HG03558 (cell line): ENCODE results near the gene RBSN.
A peak's percentile ranks its signal among the peaks of the same experiment; 100 is the strongest.

ENCODE experiments used
- ATAC-seq: cut with Tn5 transposase; IDR thresholded peaks from one replicate; pipeline ENCODE4 v1.9.1; 2021; ENCODE audit warnings: moderate number of reproducible peaks; ENCODE audit not compliant: unreplicated experiment; ENCODE audit errors: extremely low read depth

RBSN gene

DNA sequence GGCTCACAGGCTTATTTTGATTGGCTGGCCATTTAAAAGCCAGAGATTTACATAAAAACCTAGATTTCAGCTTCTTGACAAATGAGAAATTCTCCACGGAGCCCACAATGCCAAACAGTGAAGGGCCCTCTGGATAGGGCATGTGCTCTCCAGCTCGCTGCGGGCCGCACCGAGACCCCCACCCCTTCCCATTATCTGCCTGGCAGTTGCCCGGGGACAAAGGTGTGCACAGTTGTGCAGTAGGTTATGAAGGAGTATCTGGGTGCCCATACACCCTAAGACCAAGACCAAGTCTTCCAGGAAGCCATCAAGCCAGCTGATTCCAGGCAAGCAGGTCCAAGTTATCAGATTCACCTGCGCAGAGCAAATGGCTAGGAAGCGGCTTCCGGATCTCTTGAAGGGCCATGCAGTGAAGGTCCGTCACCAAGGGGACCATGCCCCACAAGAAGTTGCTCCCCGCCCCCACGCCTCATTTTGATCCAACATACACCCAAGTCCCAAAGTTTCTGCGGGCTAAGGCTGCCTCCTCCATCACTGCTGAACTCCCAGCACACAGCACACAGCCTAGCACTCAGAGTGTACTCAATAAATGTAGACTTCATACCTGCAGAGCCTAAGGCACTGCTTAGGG, 35.2 kb downstream of the RBSN start:
- no peak for ATAC-seq

DNA sequence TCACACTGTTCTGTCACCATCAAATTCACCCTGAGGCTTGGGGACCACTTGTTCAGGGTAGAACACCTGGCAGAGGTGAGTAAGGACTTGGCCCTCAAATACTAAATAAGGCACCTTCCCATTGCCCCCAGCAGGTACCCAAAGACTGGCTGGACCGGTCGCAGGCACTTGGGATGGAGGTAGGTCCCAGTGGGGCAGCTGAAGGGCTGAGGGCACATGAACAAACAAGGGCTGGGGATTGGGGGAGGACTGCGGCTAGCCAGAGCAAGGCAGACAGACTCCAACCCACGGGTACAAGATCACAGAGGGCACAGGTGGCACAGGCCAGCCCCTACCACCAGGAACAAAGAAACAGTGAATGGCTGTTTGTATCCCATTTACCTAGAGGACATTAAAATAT, 35.7 kb downstream of the RBSN start:
- no peak for ATAC-seq

DNA sequence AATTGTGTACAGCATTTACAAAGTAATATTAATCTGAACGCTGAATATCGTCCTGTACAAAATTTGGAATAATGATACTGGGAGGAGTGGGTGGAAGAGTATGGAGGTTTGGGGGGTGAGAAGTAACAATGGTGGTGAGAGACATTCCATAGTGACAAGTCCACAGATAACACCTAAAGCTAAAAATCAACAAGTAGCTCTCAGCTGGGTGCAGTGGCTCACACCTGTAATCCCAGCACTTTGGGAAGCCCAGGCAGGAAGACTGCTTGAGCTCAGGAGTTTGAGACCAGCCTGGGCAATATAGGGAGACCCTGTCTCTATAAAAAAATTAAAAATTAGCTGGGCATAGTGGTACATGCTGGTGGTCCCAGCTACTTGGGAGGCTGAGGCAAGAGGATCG, 38.9 kb downstream of the RBSN start:
- ATAC-seq = no peak

DNA sequence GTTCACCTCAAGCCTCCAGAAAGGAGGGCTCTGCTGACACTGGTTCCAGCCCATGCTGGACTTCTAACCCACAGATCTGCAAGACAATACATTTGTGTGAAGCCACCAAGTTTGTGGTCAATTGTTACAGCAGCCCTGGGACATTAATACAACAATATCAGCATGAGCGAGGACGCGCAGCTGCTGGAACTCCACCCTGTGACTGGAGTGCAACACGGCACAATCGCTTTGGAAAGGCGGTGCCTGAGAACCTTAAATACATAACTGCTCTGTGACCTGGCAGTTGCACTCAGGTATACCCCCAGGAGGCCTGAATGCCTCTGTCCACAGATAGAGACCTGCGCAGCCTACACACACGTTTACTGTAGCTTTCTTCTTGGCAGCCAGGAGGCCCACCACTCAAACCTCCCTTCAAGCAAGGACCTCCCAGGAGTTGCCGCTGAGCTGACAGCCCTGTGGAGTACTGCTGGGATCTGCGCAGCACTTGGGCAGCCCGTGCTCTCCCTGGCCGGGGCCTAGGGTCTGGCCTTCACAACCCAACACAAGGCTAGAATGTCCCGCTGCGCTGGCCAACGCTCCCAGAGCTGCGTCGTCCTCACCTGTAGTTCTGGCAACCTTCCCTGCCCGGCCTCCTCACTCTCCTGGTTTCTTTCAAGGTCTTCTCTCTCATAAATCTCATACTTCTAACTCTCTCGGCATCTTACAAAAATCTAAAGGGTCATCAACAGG, 42.1 kb downstream of the RBSN start:
- no peak for ATAC-seq

DNA sequence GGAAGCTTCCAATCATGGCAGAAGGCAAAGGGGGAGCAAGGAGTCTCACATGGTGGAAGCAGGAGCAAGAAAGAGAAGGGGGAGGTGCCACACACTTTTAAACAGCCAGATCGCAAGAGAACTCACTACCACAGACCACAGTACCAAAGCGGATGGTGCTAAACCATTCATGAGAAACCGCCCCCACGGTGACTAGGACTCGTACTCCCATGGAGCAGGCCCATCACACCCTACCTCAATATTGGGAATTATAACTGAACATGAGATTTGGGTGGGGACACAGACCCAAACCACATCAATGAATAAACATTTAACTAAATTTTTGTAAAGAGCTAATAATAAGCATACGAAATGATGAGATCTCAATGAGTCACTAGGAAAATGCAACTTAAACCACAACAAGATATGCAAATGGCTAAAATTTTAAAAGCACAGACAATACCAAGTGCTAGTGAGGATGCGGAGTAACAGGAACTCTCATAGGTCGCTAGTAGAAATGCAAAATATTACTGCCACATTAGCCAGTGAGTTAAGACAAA, 43.9 kb downstream of the RBSN start:
- no peak for ATAC-seq

DNA sequence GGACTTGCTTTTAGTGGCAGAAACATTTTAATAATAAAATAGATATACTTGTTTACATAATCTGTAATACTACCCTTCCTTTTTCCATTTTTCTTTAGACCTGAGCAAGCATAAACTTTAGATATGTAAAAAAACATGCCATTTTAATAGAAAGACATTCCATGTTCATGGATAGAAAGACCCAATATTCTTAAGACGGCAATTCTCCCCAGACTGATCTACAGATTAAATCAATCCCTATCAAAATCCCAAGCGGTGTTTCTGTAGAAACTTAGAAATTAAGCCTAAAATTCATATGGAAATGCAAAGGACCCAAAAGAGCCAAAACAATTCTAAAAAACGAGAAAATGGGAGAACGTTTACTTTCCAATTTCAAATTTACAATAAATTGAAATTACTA, 45.4 kb downstream of the RBSN start:
- no peak for ATAC-seq

DNA sequence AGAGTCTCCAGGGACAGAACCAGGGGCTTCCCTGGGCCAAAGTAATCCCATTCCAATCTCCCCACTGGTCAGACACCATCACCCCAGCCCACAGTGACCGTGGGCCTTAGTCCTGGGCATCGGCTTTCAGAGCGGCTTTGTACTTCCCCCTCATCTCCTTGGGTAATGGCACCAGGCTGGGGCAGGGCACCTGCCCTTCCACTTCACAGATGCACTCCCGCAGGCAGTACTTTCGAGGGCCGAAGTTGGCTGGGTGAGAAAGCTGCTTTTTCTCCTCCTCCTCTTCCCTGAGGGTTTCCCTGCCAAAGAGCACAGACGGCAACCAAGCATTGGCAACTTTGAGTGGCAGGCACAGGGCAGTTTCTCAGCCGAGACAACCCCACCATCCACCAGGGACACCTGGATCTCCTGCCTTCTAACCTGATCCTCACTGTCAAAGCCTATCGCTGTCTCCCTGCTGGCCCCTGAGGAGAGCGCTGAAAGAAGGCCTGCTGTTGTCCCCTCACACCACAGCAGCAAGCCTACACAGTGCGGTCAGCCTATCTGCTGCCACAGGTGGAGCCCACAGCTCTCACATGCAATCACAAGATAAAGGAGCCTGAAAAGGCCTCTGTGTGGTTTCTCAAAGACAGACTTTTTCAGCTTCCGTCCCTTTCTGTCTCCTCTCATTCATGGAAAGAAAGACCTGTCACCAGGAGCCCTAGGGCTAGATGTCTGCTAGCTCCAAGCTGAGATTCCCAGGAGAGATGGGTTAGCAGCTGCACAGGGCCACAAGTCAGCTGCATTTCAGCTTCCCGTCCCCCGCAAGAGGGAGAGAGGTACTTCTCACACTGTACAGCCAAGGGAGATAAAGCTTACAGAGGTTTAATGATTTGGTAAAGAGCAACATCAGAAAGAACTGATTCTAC, 46.4 kb downstream of the RBSN start:
- no peak for ATAC-seq

DNA sequence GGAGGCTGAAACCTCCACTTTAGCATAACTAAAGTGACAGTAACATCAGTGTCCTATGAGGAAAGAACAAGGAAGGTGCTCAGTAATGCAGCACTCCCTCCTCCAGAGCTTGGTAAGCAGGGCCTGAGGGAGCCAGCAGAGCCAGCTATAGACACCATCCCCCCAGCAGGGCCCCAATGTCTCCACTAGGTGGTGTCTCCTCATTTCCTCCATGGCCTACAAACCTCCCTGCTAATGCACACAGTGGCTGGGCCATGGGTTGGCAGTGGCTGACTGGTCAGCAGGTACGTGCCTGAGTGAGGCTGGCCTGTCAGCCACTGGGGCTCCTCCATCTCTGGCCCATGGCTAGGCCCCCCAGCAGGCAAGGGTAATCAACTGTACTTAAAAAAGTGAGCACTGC, 47.4 kb downstream of the RBSN start:
- peak; percentile 32 for ATAC-seq

DNA sequence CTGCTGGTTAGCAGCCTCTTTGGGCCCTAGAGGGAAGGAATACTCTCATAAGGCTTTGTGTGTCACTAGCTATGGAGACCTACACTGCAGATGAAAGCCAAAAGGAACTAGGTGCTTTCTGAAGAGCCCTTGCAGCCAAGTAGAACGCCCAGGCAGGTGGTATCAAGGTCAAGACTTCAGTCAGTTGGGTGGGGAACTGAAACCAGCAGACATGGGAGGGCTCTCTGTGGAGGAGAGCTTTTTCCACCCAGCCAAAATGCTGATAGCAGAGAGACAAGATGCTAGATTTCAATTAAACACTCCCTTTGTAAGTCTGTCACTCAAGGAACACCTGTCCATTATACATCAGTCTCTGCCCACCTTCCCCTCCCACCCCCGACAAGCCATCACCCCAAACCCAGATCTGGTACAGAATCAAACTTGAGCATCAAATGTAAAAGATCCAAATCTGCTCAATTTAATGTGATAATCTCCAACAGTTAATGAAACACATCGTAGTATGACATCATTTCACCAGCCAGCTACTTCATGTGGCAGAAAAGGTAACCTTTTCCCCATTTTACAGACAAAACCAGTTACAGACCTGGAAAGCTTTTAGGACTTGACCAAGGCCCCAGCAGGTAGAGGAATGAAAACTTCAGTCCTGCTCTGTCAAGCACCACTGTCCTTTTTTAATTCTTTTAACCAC, 48.4 kb downstream of the RBSN start:
- peak; percentile 56 for ATAC-seq

DNA sequence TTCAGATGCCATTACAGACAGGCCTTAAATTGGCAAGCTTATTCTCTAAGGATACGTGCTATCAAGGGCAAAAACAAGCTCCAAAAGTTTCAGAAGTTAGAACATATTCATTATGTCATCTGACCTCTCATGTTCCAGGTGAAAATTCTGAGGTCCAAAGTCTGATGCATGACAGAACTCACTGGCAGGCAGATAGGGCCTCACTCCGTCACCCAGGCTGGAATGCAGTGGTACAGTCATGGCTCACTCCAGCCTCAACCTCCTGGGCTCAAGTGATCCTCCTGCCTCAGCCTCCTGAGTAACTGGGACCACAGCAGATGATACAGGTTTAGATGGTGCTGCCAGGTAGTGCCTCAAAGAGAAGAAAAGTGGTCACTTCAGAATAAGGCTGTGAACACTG, 49.4 kb downstream of the RBSN start:
- ATAC-seq = no peak

DNA sequence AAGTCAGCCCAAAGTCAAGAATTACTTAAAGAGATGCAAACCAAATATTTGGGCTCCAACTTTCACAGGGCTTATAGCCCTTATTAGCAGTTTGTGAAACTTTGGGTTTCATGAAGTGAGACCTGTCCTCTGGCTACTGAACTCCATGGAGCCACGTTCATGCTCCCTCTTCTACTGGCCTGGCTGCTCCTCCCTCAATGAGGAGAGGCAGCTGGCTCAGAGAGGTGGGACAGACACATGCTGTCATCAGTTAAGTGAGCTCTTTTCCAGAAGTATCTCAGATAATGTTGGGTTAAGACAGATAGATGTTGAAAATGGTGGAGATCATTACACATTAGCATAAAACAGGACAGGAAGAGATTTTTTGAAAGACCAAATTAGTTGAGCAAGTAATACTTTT, 53.3 kb downstream of the RBSN start:
- no peak for ATAC-seq

DNA sequence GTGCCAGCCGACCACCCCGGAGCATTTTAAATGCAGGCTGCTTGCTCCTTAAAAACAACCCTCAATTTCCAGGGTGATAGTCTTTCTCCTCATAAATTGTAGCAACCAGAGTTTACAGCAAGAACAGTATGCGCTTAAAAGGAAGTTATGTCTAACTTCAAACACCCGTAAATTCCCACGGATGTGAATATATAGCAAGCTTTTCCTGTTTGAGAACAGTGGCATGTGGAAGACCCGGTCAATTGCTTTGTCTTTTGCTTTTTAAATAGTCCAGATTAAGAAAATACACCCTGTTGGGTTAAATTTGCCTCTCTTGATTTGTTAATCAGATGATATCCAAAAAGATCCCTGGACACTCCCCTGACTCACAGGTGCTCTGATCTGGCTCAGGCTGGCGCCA, 54.6 kb downstream of the RBSN start:
- no peak for ATAC-seq

DNA sequence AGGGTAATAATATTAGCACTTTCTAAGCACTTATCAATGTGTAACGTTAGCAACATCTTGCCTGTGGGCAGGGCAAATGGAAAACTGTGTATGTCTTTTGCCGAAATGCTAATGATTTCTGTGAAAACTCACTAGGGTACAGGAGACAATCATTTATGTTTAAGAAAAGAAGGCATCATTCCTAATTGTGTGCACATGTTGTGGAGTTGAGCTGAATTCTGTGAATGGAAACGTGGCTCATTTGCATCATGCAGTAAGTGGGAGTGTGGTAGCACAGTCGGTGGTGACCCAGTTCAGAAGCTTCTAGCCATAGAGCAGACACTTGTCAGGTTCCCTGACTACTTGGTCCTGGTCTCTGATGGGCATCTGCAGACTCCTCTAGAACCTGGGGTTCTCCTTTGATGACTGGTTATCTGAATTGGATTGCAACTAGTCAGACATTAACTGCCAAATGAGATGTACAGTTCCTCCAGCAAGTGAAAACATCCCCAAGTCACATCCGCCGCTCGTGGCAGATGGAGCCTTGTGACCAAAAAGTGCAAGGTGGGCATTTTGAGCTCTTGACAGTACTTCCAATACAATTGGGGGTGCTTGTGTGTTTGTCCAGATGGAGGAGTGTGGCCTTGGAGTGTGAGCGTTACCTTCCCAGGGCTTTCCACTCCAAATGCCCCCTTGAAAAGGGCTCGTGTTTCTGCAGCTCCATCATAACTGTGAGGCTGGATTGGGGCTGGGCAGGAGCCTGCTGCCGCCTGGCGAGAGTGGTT, 55.4 kb downstream of the RBSN start:
- no peak for ATAC-seq

DNA sequence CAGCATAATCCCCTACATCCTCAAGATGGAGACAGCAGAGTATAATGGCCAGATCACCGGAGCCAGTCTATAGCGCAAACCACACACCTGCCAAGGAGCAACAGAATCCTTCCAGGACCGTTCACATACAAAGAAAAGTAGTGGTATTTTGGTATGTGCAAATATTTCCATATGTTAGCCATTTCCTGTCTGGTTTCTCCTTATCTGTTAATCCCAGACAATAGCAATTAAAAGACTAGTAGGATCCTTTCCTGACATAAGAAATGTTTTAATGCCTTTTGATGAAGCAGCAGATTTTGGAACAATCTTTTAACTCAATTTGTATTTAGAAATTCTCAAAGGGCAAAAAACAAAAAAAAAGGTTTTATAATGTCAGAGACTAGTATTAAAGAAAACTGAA, 56.0 kb downstream of the RBSN start:
- no peak for ATAC-seq

DNA sequence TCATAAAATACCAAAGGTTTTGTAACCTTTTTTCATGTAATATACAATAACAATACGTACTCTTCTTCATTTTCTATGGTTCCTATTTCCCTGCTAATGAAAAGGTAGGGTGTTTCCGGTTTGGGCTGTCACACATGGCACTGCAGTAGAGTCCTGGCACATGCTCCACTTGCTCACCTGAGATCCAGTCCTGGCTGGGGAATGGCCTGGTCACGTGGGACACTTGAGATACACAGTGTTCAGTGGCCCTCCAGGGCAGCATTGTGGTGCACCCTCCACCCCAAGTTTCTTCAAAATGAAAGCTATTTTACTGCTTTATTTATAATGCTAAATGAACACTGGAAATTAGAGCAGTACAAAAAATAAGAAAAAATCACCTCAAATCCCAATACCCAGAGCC, 57.0 kb downstream of the RBSN start:
- ATAC-seq = no peak

DNA sequence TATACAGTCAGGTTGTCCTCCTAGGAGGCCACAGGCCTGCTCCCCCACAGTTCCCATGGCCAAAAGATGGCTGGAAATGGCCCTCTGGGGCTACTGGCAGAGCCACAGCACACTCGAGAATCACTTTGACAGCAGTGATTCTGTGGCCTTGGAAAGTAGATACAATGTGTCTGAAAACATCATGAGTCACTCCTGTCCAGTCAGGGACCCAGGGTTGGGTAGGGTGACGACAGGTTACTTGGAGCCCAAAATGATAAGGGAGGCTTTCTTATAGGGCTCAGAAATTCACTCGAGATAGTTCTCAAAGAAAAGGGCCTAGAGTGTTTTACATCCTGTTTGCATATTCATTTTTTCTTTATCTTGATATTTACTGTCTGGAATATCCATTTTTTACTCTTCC, 58.1 kb downstream of the RBSN start:
- no peak for ATAC-seq

DNA sequence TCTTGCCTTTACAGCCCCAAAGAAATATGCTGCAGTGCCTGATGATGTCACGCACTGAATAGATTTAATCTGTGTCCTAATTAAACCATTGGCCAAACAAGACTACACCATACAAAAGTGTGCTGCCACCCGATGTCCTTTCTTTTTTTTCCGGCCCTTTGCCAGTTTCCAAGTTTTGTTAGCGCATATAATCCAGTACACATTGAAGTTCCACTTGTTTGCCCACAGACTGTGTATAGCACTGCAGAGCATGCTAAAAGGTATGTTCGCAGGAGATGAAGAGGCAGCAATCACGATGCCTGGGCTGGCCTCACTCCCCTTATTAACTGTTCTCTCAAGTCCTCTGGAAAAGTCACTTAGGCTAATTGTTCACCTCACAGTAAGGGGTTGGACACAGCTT, 60.6 kb downstream of the RBSN start:
- no peak for ATAC-seq

DNA sequence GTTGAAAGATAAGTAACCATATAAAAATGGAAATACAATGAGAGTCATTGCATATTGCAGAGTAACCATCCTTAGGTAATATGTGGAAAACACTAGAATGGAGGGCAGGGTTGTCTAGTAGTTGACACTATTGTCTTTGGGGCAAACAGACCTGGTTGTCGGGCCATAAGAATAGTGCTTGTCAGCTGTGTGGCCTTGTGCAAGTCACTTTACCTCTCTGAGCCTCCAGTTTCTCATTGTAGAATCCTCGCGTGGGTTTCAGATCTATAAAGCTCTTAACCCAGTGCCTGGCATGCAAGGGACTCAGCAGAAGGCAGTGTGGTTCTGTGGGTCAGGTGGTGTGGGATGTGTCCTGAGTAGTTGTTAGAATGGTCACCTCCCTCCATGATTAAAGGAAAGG, 65.8 kb downstream of the RBSN start:
- no peak for ATAC-seq

DNA sequence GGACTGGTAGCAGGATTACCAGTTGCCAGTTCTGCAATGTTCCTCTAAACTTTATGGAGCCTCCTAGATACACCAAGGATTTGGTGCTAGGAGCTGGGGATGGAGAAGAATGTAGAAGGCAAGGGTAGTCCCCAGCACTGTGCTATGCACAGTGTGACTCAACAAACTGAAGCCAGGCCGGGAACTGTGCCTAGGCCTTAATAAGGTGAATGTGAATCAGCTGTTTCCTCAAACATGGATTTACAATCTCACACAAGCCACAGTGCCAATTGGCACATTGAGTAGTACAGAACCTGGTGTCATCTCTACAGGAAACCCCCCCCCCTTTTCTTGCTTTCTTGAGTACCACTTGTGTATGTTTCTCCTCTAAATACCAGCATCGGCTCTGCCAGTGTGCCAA, 66.3 kb downstream of the RBSN start:
- ATAC-seq = no peak

DNA sequence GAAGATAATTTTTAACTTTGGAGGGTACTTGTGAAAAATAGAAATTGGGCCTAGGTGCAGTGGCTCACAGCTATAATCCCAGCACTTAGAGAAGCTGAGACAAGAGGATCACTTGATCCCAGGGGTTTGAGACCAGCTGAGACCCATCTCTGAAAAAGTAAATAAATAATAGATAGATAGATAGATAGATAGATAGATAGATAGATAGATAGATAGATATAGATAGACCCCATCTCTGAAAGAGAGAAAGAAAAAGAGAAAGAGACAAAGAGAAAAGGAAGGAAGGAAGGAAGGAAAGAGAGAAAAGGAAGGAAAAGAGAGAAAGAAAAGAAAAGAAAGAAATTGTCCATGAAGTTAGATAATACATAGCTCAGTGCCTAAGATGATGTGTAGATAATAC, 69.3 kb downstream of the RBSN start:
- no peak for ATAC-seq
